ENCODE measurements around the gene SHROOM2. TPM values are rescaled to one million over a fixed set of nuclear protein-coding genes. Genes with fewer than 3 reads are reported as not detected.

Gene SHROOM2
- total RNA-seq, 1 experiment from 2014 or later = 13.9 TPM

- no CpG with 5 or more reads among the region's 6 CpGs for WGBS (ENCODE audit: extremely low coverage, insufficient read length, low lambda C conversion rate)
- Mint-ChIP-seq H3K27me3 (ENCODE audit: low read depth) (no peaks in the 10 kb centered on the region), H3K36me3 (ENCODE audit: insufficient read depth in 1 of 3, low read depth in 3 of 3) (peaks cover 0 to 18% (median 2%) of the 10 kb centered on the region in 3 experiments; a peak in 4 of 7 replicates), H3K27ac (peak overlapping the region; percentile 44 to 81 (median 76); a peak in 5 of 7 replicates), H3K9me3 (peaks cover 29 to 55% of the 10 kb centered on the region in 2 experiments), H3K4me1 (peaks cover 12 to 36% of the 10 kb centered on the region in 2 experiments), H3K4me3 (peak overlapping the region in 1 of 2 experiments; percentile 62; a peak in 3 of 5 replicates)
- H4K5ac ChIP-seq (ENCODE audit: insufficient read length, low read depth, low read length) = no peak overlapping the region
- peaks cover 10% of the 10 kb centered on the region for H3K79me1 ChIP-seq (ENCODE audit: insufficient read depth, low read depth, low read length, poor library complexity, severe bottlenecking)
- no peak overlapping the region for H2BK120ac ChIP-seq (ENCODE audit: low read depth, low read length, poor library complexity, severe bottlenecking)
- H4K91ac ChIP-seq (ENCODE audit: insufficient read length, low read depth, low read length) = no peak overlapping the region
- H3K79me2 ChIP-seq (ENCODE audit: insufficient read depth, low read length) = peaks cover 3% of the 10 kb centered on the region; the same call in 1 of the 2 replicates
- no peak overlapping the region for H3K14ac ChIP-seq (ENCODE audit: insufficient read depth, low read length)
- H3K27me3 ChIP-seq (ENCODE audit: insufficient read depth, low read length) = no peaks in the 10 kb centered on the region
- no peak overlapping the region for H3K23ac ChIP-seq (ENCODE audit: insufficient read length, low read depth, low read length)
- no peak overlapping the region for H2AFZ ChIP-seq (ENCODE audit: low read length)
- no peak overlapping the region for H3K56ac ChIP-seq (ENCODE audit: insufficient read length, low read depth, low read length)
- H3K9me3 ChIP-seq (ENCODE audit: control insufficient read depth, low read depth, low read length) = no peaks in the 10 kb centered on the region
- peaks cover 7% of the 10 kb centered on the region; the same call in 1 of the 2 replicates for H3K4me1 ChIP-seq (ENCODE audit: insufficient read depth, low read length)
- no peak overlapping the region for H4K8ac ChIP-seq (replicated peaks; ENCODE audit: insufficient read length, low read depth, low read length)
- no peak overlapping the region for H2BK12ac ChIP-seq (ENCODE audit: insufficient read length, low read depth, low read length)
- H3K23me2 ChIP-seq (ENCODE audit: insufficient read length, low read depth, low read length, poor library complexity, severe bottlenecking) = no peaks in the 10 kb centered on the region
- peak overlapping the region; percentile 7 for H3K4me2 ChIP-seq (ENCODE audit: insufficient read depth, insufficient read length, low read length)
- H2BK20ac ChIP-seq (ENCODE audit: low read depth, low read length, poor library complexity, severe bottlenecking) = no peak overlapping the region
- no peak overlapping the region for H3K4ac ChIP-seq (ENCODE audit: low read depth, low read length)
- H3K9ac ChIP-seq (ENCODE audit: extremely low read depth, insufficient read length, low read length) = no peak overlapping the region
- H3K27ac ChIP-seq (ENCODE audit: insufficient read length, low read depth, low read length) = no peak overlapping the region
- H3K18ac ChIP-seq (ENCODE audit: insufficient read length, low read depth, low read length) = no peak overlapping the region
- no peak overlapping the region for H2BK15ac ChIP-seq (ENCODE audit: low read depth, low read length)
- no peak overlapping the region for H3T11ph ChIP-seq (ENCODE audit: low read length)
- no peak overlapping the region for H2AK5ac ChIP-seq (ENCODE audit: insufficient read length, low read length)
- peak; percentile 39 for DNase-seq
- H4K20me1 ChIP-seq (ENCODE audit: control insufficient read depth, insufficient read depth, insufficient read length) = no peaks in the 10 kb centered on the region
- TF ChIP-seq CTCF (conservative IDR thresholded peaks at IDR 0.05) = no peak
- H2BK5ac ChIP-seq (ENCODE audit: insufficient read length, low read length) = no peak overlapping the region
Observed at GRCh38 chrX:9842541-9842940, 56.3 kb downstream of the SHROOM2 start.
